GM23338 (cell line): ENCODE measurements around the gene RBM28. TPM values are rescaled to one million over a fixed set of nuclear protein-coding genes. Genes with fewer than 3 reads are reported as not detected.
A peak's percentile ranks its signal among the peaks of the same experiment; 100 is the strongest.

Source experiments
- ATAC-seq: fragments of 200-7000 bp; cut with Tn5 transposase; 3 replicates; pipeline ENCODE4 v1.9.1; 2020
- DNase-seq: peaks from one replicate; pipeline ENCODE4 v3.0.0-alpha.2; 2015; ENCODE audit warnings: low spot score
- H2AFZ ChIP-seq: fragments of 200-600 bp; sonication (generic); 2 replicates; pipeline ENCODE4 v1.8.0; 2016; ENCODE audit warnings: antibody characterized with exemption, mild to moderate bottlenecking, moderate library complexity
- H3F3A ChIP-seq: fragments of 200-600 bp; sonication (generic); replicated peaks from 2 replicates; pipeline ENCODE4 v1.8.0; 2017; ENCODE audit warnings: antibody characterized with exemption, mixed run types, low read depth
- H3K27ac ChIP-seq: fragments of 200-600 bp; sonication (generic); 2 replicates; pipeline ENCODE4 v1.6.1; 2016; ENCODE audit warnings: low read depth
- H3K27me3 ChIP-seq: fragments of 200-600 bp; sonication (generic); 2 replicates; pipeline ENCODE4 v1.8.0; 2016; ENCODE audit warnings: mild to moderate bottlenecking, mixed run types, moderate library complexity; ENCODE audit not compliant: insufficient read depth
- H3K36me3 ChIP-seq: fragments of 200-600 bp; sonication (generic); 2 replicates; pipeline ENCODE4 v1.8.0; 2016; ENCODE audit warnings: mild to moderate bottlenecking; ENCODE audit not compliant: insufficient read depth
- H3K4me1 ChIP-seq: fragments of 200-600 bp; sonication (generic); 2 replicates; pipeline ENCODE4 v1.8.0; 2016; ENCODE audit warnings: mild to moderate bottlenecking, moderate library complexity; ENCODE audit not compliant: insufficient read depth
- H3K4me2 ChIP-seq: fragments of 200-600 bp; sonication (generic); 2 replicates; pipeline ENCODE4 v1.7.1; 2017; ENCODE audit warnings: mixed run types
- H3K4me3 ChIP-seq: fragments of 200-600 bp; sonication (generic); 2 replicates; pipeline ENCODE4 v1.6.1; 2016; ENCODE audit warnings: mixed run types
- H3K79me2 ChIP-seq: fragments of 200-600 bp; sonication (generic); replicated peaks from 2 replicates; pipeline ENCODE4 v1.8.0; 2017; ENCODE audit warnings: mild to moderate bottlenecking; ENCODE audit not compliant: insufficient read depth
- H3K9me2 ChIP-seq: fragments of 200-600 bp; sonication (generic); 2 replicates; pipeline ENCODE4 v1.8.0; 2017; ENCODE audit not compliant: insufficient read depth
- H4K20me1 ChIP-seq: fragments of 200-600 bp; sonication (generic); replicated peaks from 2 replicates; pipeline ENCODE4 v1.8.0; 2017; ENCODE audit warnings: mild to moderate bottlenecking; ENCODE audit not compliant: insufficient read depth
- H3K27ac Mint-ChIP-seq: 2 replicates; pipeline ENCODE4 v1.8.0; 2020; ENCODE audit warnings: inconsistent platforms, mild to moderate bottlenecking, moderate library complexity, mixed read lengths
- H3K27me3 Mint-ChIP-seq: 3 replicates; pipeline ENCODE4 v1.8.0; 2022; ENCODE audit warnings: low read depth, mild to moderate bottlenecking, moderate library complexity, mixed read lengths, inconsistent platforms; ENCODE audit not compliant: insufficient read depth, poor library complexity
- H3K36me3 Mint-ChIP-seq: 3 replicates; pipeline ENCODE4 v1.8.0; 2021; ENCODE audit warnings: low read depth, mild to moderate bottlenecking, inconsistent platforms, moderate library complexity, mixed read lengths
- H3K4me1 Mint-ChIP-seq: 3 replicates; pipeline ENCODE4 v1.8.0; 2020; ENCODE audit warnings: mild to moderate bottlenecking, inconsistent platforms, mixed read lengths
- H3K4me3 Mint-ChIP-seq: 3 replicates; pipeline ENCODE4 v1.8.0; 2021; ENCODE audit warnings: moderate library complexity, mild to moderate bottlenecking, inconsistent platforms, mixed read lengths
- H3K9me3 Mint-ChIP-seq: 3 replicates; pipeline ENCODE4 v1.8.0; 2020; ENCODE audit warnings: moderate library complexity, mild to moderate bottlenecking, inconsistent platforms, mixed read lengths
- ETS1 ChIP-seq: IDR thresholded peaks from 2 replicates; pipeline ENCODE4 v1.6.1; 2016; ENCODE audit warnings: antibody characterized with exemption
- NANOG ChIP-seq: IDR thresholded peaks from 2 replicates; pipeline ENCODE4 v1.6.1; 2016; ENCODE audit warnings: antibody characterized with exemption, borderline replicate concordance
- ZNF114 ChIP-seq: fragments of 250-450 bp; sonication (Bioruptor Pico); IDR thresholded peaks from 2 replicates; pipeline ENCODE4 v1.5.0; 2020; ENCODE audit warnings: mild to moderate bottlenecking, moderate library complexity
- ZNF462 ChIP-seq: fragments of 250-450 bp; sonication (Bioruptor Pico); IDR thresholded peaks from 2 replicates; pipeline ENCODE4 v1.5.0; 2020; ENCODE audit warnings: mild to moderate bottlenecking, moderate library complexity
- polyA plus RNA-seq: library from polyadenylated mRNA; unstranded; fragments of >200 nt; fragmentation: Nextera tagmentation; extraction: Ambion mirVana; gene quantifications from 2 replicates; pipeline ENCODE4 v1.2.1, GENCODE V29; 2016
- total RNA-seq: library from RNA; depleted of rRNA; stranded (reverse); fragments of >200 nt; shearing (Covaris generic); gene quantifications from 2 replicates; pipeline ENCODE4 v1.2.3, GENCODE V29; 2014

Gene RBM28
- total and polyA plus RNA-seq, 2 experiments from 2014 or later, result 24.3 to 87.5 TPM

DNA sequence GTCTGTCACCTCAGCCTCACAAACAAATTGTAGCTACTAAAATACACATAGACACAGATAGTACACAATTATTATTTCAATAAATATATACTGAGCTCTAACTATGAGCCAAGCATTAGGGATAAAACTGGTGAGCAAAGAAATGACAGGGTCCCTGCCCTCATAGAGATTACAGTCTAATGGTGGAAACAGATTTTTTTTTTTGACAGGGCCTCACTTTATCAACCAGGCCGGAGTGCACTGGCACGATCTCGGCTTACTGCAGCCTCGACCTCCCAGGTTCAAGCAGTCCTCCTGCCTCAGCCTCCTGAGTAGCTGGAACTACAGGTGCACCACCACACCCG lies 695 bp upstream of the RBM28 start:
- H3K4me3 Mint-ChIP-seq, result peak overlapping the region; percentile 96; the same call in 1 of the 3 replicates

More for the DNA sequence above, 695 bp upstream of the RBM28 start:
- no peaks in the 10 kb centered on the region for H3K9me3 Mint-ChIP-seq
- Histone ChIP-seq H3K36me3 (no peaks in the 10 kb centered on the region), H3K27me3 (peaks cover 22% of the 10 kb centered on the region), H3K79me2 (peaks cover 37% of the 10 kb centered on the region), H3K27ac (no peak overlapping the region), H2AFZ (peak overlapping the region; percentile 98), H3K4me1 (peaks cover 11% of the 10 kb centered on the region), H3K9me2 (no peaks in the 10 kb centered on the region), H3F3A (no peaks in the 10 kb centered on the region), H3K4me2 (no peak overlapping the region), H3K4me3 (no peak overlapping the region), H4K20me1 (peaks cover 22% of the 10 kb centered on the region)
- no peak overlapping the region for H3K27ac Mint-ChIP-seq
- peaks cover 9% of the 10 kb centered on the region for H3K4me1 Mint-ChIP-seq
- ATAC-seq (no peak), DNase-seq (no peak)
- H3K36me3 Mint-ChIP-seq, result peaks cover 3% of the 10 kb centered on the region; the same call in 2 of the 3 replicates
- peaks cover 11% of the 10 kb centered on the region for H3K27me3 Mint-ChIP-seq
- no peak for TF ChIP-seq NANOG
- TF ChIP-seq ETS1, result no peak
- no peak for TF ChIP-seq ZNF114 (CRISPR knock-in tag)
- no peak for TF ChIP-seq ZNF462 (CRISPR knock-in tag)
